Neural progenitor cell (in vitro differentiated cells): ENCODE results near the gene TBL2. TPM values are rescaled to one million over a fixed set of nuclear protein-coding genes. Genes with fewer than 3 reads are reported as not detected.

Source experiments
- DNase-seq: peaks from one replicate; pipeline ENCODE4 v3.0.0-alpha.2; 2016; ENCODE audit warnings: low spot score
- H2AFZ ChIP-seq: fragments of 200-600 bp; sonication (generic); replicated peaks from 2 replicates; pipeline ENCODE4 v1.6.1; 2016; ENCODE audit warnings: antibody characterized with exemption
- H3F3A ChIP-seq: fragments of 200-600 bp; sonication (generic); 2 replicates; pipeline ENCODE4 v1.6.1; 2016; ENCODE audit warnings: antibody characterized with exemption, low read depth
- H3K27ac ChIP-seq: fragments of 200-600 bp; sonication (generic); 2 replicates; pipeline ENCODE4 v1.5.1; 2016; ENCODE audit warnings: mild to moderate bottlenecking
- H3K27me3 ChIP-seq: fragments of 200-600 bp; sonication (generic); 2 replicates; pipeline ENCODE4 v1.6.1; 2016; ENCODE audit warnings: mild to moderate bottlenecking, moderate library complexity
- H3K36me3 ChIP-seq: fragments of 200-600 bp; sonication (generic); 2 replicates; pipeline ENCODE4 v1.5.1; 2016
- H3K4me1 ChIP-seq: fragments of 200-600 bp; sonication (generic); 2 replicates; pipeline ENCODE4 v1.6.1; 2016; ENCODE audit warnings: mixed run types
- H3K4me2 ChIP-seq: fragments of 200-600 bp; sonication (generic); 2 replicates; pipeline ENCODE4 v1.6.1; 2016
- H3K4me3 ChIP-seq: fragments of 200-600 bp; sonication (generic); 2 replicates; pipeline ENCODE4 v1.5.1; 2016
- H3K79me2 ChIP-seq: fragments of 200-600 bp; sonication (generic); 2 replicates; pipeline ENCODE4 v1.6.1; 2016; ENCODE audit warnings: low read depth
- H3K9ac ChIP-seq: fragments of 200-600 bp; sonication (generic); 2 replicates; pipeline ENCODE4 v1.6.1; 2016
- H3K9me3 ChIP-seq: fragments of 200-600 bp; sonication (generic); 2 replicates; pipeline ENCODE4 v1.5.1; 2016; ENCODE audit warnings: low read depth
- H4K20me1 ChIP-seq: fragments of 200-600 bp; sonication (generic); 2 replicates; pipeline ENCODE4 v1.6.1; 2016; ENCODE audit warnings: low read depth
- H3K27ac Mint-ChIP-seq: 3 replicates; pipeline ENCODE4 v1.8.0; 2021; ENCODE audit warnings: mixed read lengths
- H3K27me3 Mint-ChIP-seq: 2 replicates; pipeline ENCODE4 v1.8.0; 2022; ENCODE audit warnings: low read depth, mild to moderate bottlenecking, inconsistent platforms, moderate library complexity, mixed read lengths; ENCODE audit not compliant: insufficient read depth
- H3K36me3 Mint-ChIP-seq: 3 replicates; pipeline ENCODE4 v1.8.0; 2021; ENCODE audit warnings: mixed read lengths
- H3K4me1 Mint-ChIP-seq: 3 replicates; pipeline ENCODE4 v1.8.0; 2021; ENCODE audit warnings: mixed read lengths
- H3K4me3 Mint-ChIP-seq: 3 replicates; pipeline ENCODE4 v1.8.0; 2021; ENCODE audit warnings: mild to moderate bottlenecking, moderate library complexity, mixed read lengths
- H3K9me3 Mint-ChIP-seq: 3 replicates; pipeline ENCODE4 v1.8.0; 2020; ENCODE audit warnings: mixed read lengths
- EZH2 ChIP-seq: fragments of 200-600 bp; sonication (generic); IDR thresholded peaks from 2 replicates; pipeline ENCODE4 v1.6.1; 2017; ENCODE audit warnings: antibody characterized with exemption, mild to moderate bottlenecking, moderate library complexity
- EZH2phosphoT487 ChIP-seq: fragments of 200-600 bp; sonication (generic); IDR thresholded peaks from 2 replicates; pipeline ENCODE4 v1.6.1; 2017; ENCODE audit warnings: antibody characterized with exemption
- total RNA-seq: library from RNA; depleted of rRNA; stranded (reverse); fragments of >200 nt; gene quantifications from 2 replicates; pipeline ENCODE4 v1.2.3, GENCODE V29; 2015; ENCODE audit warnings: low replicate concordance
- TF ChIP-seq, protein P1 (sequence below): fragments of 200-600 bp; sonication (generic); IDR thresholded peaks from 2 replicates; pipeline ENCODE4 v1.5.1; 2017; ENCODE audit warnings: antibody characterized with exemption, mild to moderate bottlenecking

The TBL2 gene
- total RNA-seq, 1 donor from 2014 or later: 29.0 TPM

DNA sequence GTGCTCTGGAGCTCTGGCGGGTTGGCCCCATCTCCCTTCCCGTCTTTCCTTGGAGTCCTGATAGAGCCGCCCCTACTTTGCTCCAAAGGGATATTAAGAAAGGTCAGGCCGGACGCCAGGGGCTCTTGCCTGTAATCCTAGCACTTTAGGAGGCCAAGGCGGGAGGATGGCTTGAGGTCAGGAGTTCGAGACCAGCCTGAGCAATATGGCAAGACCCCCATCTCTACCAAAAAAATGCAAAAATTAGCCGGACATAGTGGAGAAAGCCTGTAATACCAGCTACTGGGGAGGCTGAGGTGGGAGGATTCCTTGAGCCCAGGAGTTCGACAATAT, 46.3 kb upstream of the TBL2 start:
- Histone ChIP-seq H3K4me2 (no peak overlapping the region), H3K4me3 (peak overlapping the region; percentile 59), H4K20me1 (peaks cover 13% of the 10 kb centered on the region), H3K79me2 (no peaks in the 10 kb centered on the region), H3K36me3 (no peaks in the 10 kb centered on the region), H3K27ac (no peak overlapping the region), H3K9ac (no peak overlapping the region), H3K9me3 (no peaks in the 10 kb centered on the region), H3K27me3 (peaks cover 71% of the 10 kb centered on the region), H2AFZ (no peak overlapping the region), H3F3A (peaks cover 4% of the 10 kb centered on the region), H3K4me1 (peaks cover 15% of the 10 kb centered on the region)
- Mint-ChIP-seq H3K4me3 (peak overlapping the region; percentile 77), H3K36me3 (no peaks in the 10 kb centered on the region), H3K27ac (no peak overlapping the region), H3K9me3 (no peaks in the 10 kb centered on the region), H3K27me3 (peaks cover 53% of the 10 kb centered on the region), H3K4me1 (peaks cover 9% of the 10 kb centered on the region)
- TF ChIP-seq EZH2phosphoT487 (no peak), EZH2 (no peak)
- TF ChIP-seq, protein P1, sequence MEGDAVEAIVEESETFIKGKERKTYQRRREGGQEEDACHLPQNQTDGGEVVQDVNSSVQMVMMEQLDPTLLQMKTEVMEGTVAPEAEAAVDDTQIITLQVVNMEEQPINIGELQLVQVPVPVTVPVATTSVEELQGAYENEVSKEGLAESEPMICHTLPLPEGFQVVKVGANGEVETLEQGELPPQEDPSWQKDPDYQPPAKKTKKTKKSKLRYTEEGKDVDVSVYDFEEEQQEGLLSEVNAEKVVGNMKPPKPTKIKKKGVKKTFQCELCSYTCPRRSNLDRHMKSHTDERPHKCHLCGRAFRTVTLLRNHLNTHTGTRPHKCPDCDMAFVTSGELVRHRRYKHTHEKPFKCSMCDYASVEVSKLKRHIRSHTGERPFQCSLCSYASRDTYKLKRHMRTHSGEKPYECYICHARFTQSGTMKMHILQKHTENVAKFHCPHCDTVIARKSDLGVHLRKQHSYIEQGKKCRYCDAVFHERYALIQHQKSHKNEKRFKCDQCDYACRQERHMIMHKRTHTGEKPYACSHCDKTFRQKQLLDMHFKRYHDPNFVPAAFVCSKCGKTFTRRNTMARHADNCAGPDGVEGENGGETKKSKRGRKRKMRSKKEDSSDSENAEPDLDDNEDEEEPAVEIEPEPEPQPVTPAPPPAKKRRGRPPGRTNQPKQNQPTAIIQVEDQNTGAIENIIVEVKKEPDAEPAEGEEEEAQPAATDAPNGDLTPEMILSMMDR: no peak
- DNase-seq: no peak

DNA sequence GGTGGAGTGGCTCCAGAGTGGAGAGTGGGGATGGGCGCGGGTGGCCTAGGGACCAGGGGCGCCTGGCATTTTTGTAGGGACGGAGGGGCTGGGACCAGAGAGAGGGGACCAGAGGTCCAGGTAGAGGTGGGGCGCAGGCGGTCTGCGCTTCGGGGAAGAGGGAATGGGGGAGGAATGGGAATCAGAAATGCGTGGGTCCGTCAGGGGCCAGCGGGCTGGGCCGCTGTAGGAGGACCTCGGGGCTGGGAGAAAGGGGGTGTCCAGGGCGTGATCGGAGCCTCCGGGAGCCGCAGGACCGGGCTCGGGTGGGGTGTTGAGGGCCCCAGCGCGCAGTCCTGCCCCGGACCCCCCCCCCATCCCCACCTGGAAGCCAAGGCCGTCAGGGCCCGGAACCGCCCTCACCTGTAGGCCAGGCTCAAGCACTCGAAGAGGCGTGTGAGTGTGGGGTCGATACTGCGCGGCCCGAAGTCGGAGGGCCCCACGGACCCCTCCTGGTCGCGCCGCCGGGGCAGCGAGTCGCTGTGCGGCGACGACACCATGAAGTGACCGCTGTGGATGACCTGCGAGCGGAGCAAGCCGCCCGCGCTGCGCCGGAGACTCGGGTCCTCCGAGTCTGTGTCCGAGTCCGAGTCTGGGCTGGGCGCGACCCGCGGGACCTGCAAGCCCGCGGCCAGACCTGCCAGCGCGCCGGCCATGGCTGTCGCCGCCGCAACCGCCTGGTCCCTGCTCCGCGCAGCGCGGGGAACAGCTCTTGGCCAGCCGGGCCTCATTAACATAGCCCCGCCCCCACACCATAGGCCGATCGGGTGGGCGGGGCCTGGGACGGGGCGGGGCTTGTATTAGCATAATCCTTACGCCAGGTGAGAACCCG, 45.7 kb upstream of the TBL2 start, which contains the start of gene MLXIPL:
Gene MLXIPL, minus strand, starts transcription at position 725 of the 871 bp plus-strand sequence. Its CDS starts 30 bp downstream, at position 695.
- TF ChIP-seq EZH2phosphoT487 (peak; percentile 55), EZH2 (peak; percentile 94)
- TF ChIP-seq, protein P1: no peak
- Histone ChIP-seq H3K27me3 (peaks cover 71% of the 10 kb centered on the region), H3K4me2 (peak within 1 kb of the TSS; percentile 88), H4K20me1 (peaks cover 13% of the 10 kb centered on the region), H3K9ac (no peak within 1 kb of the TSS), H3K27ac (no peak within 1 kb of the TSS), H3K4me1 (peaks cover 15% of the 10 kb centered on the region), H2AFZ (peak within 1 kb of the TSS; percentile 82), H3F3A (peaks cover 4% of the 10 kb centered on the region), H3K79me2 (no peaks in the 10 kb centered on the region), H3K9me3 (no peaks in the 10 kb centered on the region), H3K36me3 (no peaks in the 10 kb centered on the region), H3K4me3 (peak within 1 kb of the TSS; percentile 59)
- DNase-seq: peak; percentile 97
- H3K27me3 Mint-ChIP-seq: peaks cover 53% of the 10 kb centered on the region
- H3K4me1 Mint-ChIP-seq: peaks cover 9% of the 10 kb centered on the region
- peak within 1 kb of the TSS; percentile 79 for H3K4me3 Mint-ChIP-seq
- H3K9me3 Mint-ChIP-seq: no peaks in the 10 kb centered on the region
- no peak within 1 kb of the TSS for H3K27ac Mint-ChIP-seq
- no peaks in the 10 kb centered on the region for H3K36me3 Mint-ChIP-seq

DNA sequence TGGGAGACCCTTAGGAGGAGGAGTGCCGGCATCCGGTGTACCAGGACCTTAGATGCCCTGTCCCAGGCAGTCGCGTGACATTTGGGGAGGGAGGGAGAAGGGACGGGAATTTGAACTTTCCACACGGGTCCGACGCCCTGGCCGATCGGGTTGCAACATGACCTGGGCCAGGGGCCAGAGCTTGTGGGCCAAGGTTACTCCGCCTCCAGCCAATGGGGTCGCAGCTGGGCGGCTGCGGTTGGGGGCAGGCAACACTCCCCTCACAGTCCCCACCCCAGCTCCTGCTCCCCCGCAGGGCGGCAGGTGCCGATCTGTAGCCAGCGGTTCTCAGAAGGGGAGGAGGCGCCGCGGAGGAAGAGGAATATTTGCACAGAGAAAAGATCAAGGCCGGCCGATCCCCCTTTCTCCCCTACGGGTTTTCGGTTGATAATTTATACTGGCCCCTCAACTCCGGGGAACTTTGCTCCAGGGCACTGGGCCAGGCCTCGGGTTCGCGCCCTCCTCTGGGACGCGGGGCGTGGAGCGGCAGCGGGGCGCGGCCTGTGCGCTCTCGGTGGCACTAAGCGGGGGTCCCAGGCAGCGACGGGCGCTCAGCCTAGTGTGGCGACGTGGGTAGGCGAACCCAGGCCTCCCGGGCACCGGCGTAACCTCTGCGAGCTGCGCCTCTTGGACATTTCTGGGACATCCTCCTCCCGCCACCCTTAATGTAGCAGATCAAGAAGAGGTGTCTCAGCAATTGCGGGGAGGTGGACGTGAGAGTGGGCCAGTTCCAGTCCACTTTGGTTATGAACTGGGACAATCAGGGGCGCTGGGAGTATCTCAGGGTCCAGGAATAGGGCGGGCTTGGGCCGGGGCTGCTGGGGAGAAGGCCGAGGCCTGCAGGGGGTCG, 44.8 kb upstream of the TBL2 start:
- peaks cover 54% of the 10 kb centered on the region for H3K27me3 Mint-ChIP-seq
- H3K9me3 Mint-ChIP-seq: no peaks in the 10 kb centered on the region
- H3K4me3 ChIP-seq: peak overlapping the region; percentile 59
- H3K9me3 ChIP-seq: no peaks in the 10 kb centered on the region
- H3K27ac ChIP-seq: no peak overlapping the region
- no peak overlapping the region for H2AFZ ChIP-seq
- peaks cover 11% of the 10 kb centered on the region for H3K4me1 Mint-ChIP-seq
- no peaks in the 10 kb centered on the region for H3K79me2 ChIP-seq
- H3K36me3 ChIP-seq: no peaks in the 10 kb centered on the region
- H3F3A ChIP-seq: peaks cover 4% of the 10 kb centered on the region
- no peak overlapping the region for H3K27ac Mint-ChIP-seq
- peak overlapping the region; percentile 88 for H3K4me2 ChIP-seq
- no peaks in the 10 kb centered on the region for H3K36me3 Mint-ChIP-seq
- no peak overlapping the region for H3K9ac ChIP-seq
- TF ChIP-seq EZH2phosphoT487 (peak; percentile 93), EZH2 (peak; percentile 96)
- TF ChIP-seq, protein P1: no peak
- peaks cover 13% of the 10 kb centered on the region for H4K20me1 ChIP-seq
- DNase-seq: peak; percentile 38
- H3K4me3 Mint-ChIP-seq: peak overlapping the region; percentile 79
- H3K27me3 ChIP-seq: peaks cover 64% of the 10 kb centered on the region
- peaks cover 15% of the 10 kb centered on the region for H3K4me1 ChIP-seq
